LNCAP (cell line): Measurements from ENCODE around the gene GPER1.

Experiments
- TF ChIP-seq, protein P1 (sequence below): fragments of 450-650 bp; IDR thresholded peaks from 2 replicates; pipeline ENCODE4 v1.5.1; 2017; ENCODE audit warnings: mild to moderate bottlenecking

Gene GPER1

DNA sequence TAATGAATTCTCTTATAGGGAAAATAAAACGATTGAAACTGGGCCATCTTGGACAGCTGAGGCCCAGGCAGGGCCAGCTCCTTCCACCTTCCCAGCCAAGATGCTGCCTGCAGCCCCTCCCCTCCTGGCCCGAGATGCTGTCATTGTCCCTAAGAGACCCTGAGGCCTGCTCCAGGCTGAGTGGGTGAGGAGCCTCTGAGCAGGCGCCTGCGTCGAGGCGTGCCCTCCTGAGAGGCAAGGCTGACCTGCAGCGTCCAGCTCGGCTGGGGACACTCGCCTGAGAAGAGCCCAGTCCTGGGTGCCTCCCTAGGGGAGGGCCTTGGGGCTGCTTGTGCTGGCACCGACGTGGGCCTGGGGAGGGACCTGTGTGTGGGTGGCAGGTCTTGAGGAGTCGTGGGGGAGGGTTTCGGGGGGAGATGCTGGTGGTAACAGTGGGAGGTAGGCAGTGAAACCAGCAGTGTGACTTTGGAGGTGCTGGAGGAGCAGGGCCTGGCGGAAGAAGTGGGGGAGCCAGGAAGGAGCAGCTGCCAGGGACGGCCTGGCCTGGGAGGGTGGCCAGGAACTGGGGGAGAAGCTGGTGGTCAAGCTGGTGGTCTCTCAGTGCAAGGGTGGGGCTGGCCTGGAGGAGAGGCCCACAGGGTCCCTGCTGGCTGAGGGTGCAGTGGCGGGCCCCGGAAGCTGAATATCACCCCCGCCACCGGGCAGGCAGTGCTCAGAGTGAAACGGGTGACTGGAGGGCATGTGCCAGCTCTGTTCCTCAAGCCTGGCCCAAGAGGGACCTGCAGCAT, 35.7 kb upstream of the GPER1 start:
- TF ChIP-seq, protein P1, sequence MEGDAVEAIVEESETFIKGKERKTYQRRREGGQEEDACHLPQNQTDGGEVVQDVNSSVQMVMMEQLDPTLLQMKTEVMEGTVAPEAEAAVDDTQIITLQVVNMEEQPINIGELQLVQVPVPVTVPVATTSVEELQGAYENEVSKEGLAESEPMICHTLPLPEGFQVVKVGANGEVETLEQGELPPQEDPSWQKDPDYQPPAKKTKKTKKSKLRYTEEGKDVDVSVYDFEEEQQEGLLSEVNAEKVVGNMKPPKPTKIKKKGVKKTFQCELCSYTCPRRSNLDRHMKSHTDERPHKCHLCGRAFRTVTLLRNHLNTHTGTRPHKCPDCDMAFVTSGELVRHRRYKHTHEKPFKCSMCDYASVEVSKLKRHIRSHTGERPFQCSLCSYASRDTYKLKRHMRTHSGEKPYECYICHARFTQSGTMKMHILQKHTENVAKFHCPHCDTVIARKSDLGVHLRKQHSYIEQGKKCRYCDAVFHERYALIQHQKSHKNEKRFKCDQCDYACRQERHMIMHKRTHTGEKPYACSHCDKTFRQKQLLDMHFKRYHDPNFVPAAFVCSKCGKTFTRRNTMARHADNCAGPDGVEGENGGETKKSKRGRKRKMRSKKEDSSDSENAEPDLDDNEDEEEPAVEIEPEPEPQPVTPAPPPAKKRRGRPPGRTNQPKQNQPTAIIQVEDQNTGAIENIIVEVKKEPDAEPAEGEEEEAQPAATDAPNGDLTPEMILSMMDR = no peak

DNA sequence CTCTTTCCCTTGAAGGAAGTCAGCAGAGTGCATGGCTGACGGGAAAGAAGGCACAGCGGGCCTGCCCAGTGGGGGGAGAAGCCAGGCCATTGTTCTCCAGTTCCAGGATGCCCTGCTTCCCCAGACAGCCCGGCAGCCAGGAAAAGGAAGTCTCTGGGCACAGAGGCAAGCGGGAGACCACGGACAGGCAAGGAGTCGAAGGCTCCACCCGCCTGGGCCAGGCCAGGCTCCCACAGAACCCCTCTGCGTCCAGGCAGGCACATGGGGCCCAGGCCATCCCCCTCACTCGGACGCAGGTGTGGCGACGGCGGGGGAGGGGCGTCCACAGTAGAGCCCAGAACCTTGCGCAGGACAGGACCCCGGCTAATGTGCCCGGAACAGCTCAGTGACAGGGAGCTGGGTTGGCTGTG, 34.9 kb upstream of the GPER1 start:
- TF ChIP-seq, protein P1 = no peak

DNA sequence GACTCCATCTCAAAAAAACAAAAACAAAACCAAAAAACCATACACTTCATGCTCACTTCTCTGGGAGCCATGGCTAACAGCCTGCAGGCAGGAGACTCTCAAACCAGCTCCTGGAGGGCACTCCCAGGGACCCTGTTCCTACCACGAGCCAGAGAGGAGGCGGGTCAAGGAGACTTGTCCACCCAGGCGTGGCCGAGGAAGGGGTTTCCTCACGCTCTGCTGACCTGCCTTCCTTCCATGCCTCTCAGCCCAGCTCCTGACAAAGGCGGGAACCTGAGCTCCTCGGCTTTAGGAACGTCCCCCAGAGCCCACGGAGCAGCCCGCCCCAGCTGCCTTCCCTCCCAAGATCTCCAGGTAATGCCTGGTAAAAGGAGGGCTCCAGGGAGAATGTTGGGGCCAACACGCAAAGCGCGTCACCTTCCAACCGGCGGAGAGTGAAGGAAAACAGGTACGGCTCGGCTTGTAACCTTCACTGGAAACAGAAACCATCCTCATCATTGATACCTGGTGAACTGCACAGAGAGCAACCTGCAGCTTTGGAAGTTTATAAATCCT, 34.0 kb upstream of the GPER1 start:
- TF ChIP-seq, protein P1 = no peak

DNA sequence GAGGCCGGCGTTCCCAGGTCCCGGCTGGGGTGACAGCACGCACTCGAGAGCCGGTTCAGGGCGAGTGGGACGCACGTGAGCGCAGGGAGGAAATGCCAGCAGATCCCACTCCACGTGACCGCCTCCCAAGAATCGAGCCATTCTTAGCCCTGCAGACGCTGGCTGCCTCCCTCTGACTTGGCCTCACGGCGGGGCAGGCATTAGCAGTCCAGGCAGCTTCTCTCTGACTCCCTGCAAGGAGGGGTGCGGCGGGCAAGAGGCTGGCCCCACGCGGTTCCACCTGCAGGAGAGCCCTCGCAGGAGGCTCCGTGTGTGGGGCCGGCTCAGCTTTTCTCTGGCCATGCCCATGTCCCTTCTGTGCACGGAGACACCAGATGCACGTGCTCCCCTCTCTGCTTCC, 33.5 kb upstream of the GPER1 start:
- TF ChIP-seq, protein P1 = no peak

DNA sequence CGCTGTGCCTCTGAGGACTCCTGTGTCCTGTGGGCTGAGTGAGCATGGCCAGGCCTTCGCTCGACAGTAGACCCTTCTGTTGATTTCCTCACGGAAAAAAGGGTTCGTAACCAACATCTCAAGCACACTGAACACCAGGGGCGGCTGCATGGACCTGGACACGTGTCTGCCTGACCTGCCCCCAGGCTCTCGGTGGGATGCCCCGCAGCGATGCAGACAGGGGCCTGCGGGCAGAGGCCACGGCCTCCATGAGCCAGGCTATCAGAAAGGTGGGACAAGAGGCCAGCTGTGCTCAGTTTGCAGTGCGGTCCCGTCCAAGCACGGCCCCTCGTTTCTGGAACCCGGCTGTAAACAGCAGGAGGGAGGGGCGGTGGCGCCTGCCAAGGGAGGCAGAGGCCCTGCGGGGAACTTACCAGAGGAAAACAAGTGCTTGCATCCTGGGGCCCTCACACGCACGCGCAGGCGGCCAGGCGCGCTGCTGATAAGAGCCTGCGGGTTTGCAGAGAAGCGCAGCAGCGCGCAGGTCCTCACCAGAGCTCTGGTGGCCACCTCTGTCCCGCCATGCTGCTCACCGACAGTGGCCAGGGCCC, 33.0 kb upstream of the GPER1 start:
- TF ChIP-seq, protein P1 = no peak

DNA sequence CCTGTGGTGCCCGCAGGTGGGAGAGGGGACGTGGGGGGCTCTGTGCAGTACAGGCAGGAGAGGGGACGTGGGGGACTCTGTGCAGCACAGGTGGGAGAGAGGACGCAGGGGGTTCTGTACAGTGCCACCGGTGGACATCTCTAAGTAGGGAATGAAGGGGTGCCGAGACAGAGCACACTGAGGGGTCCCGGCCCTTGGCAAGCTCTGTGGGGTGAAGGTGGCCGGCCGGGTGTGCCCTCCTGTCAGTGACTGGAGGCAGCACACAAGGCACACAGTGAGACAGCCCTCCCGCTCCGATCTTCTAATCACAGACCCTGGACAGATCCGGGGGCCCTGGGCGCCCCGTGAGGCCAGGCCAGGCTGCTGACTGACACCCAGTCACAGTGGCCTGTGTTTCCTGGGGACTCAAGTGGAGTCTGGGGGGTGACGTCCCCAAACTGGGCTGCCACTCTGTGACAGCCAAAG, 32.4 kb upstream of the GPER1 start:
- TF ChIP-seq, protein P1 = no peak

DNA sequence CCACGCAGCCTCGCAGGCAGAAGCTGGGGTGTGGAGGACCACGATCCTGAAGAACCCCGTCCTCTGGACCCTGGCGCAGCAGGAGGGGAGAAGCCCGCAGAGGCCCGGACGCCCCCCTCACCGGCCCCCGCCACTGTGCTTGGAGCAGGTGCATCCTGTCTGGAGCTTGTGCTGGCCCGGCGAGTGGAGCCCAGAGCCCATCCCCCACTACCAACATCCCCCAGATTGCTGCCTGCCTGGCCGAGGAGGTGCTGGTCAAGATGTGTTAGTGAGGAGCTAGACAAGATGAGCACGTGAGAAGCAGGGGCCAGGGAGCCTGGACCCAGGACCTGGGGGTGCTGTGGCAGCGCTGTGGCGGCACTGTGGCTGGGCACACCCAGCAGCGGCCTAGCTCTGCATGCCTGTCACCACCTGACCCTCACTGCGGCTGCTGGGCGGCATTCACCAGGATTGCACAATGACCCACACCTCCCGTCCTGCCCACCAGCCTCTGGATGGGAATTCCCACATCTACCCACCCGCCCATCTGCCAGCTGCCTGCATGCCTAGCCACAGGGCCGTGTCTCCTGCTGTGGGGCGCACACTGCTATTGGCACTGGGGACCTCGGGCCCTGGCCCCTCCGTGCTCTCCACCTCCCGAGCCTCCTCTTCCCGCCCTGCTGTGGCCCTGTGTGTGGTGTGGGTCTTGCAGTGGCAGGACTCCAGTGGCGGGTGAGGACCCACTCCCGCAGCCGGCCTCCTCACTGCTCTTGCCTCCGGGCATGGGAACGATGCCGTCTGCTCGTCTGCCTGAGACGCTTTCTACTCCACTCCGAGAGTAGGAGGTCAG, 31.7 kb upstream of the GPER1 start:
- TF ChIP-seq, protein P1 = no peak
